ENCODE data around the gene TRAPPC8.
"Not testable (repeated sequence)": the region's sequence is repeated elsewhere in the genome, so short reads cannot be mapped to it uniquely, and the experiment has no call there.

The TRAPPC8 gene

GRCh38 chr18:31942999-31943877 lies at the start of gene TRAPPC8:
Gene TRAPPC8, minus strand, starts transcription at chr18:31943128. Its CDS starts 364 bp downstream, at chr18:31942764.
- DNase-seq (ENCODE audit: low read depth) = peak; percentile 81

GRCh38 chr18:31990823-31991222 lies 47.9 kb upstream of the TRAPPC8 start:
- DNase-seq (ENCODE audit: low read depth) = no peak

GRCh38 chr18:31983976-31984375 lies 41.0 kb upstream of the TRAPPC8 start:
- no peak for DNase-seq (ENCODE audit: low read depth)

DNA sequence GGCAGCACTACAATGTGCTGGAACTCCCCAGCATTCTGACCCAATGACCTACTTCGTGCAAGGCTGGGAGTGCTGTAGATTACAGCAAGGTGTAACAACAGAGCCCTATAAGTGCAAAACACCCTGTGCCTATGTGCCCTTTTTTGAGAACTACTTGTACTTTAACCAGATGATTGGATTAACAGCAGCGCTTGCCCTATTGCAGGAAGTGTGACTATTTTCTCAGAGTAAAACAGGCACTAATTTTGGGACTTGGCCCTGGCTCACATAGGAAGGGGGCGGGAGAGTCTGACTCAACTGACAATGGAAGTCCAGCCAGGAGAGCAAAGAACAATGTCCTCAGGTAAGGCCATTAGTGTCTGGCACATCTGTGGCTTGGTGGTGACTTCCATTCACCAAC lies 40.1 kb upstream of the TRAPPC8 start:
- no peak for DNase-seq (ENCODE audit: low read depth)

- no peak for DNase-seq (ENCODE audit: low read depth)
Observed at GRCh38 chr18:31980863-31981262, 37.9 kb upstream of the TRAPPC8 start.

DNA sequence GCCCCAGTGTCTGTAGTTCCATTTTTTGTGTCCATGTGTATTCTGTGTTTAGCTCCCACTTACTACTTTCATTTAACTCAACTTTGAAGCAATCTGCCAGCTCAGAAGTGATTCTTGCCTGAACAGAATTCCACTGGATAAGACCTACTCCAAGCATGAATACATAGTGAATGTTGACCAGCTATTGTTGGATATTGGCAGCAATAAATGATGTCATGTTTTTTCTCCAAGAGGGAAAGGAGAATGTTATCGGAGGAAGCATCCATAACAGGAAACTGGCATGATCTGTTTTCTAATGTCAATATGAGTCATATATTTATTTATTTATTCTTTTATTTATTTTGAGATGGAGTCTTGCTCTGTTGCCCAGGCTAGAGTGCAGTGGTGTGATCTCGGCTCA lies 36.8 kb upstream of the TRAPPC8 start:
- no peak for DNase-seq (ENCODE audit: low read depth)

- no peak for DNase-seq (ENCODE audit: low read depth)
Observed at GRCh38 chr18:31978616-31979015, 35.7 kb upstream of the TRAPPC8 start.

DNA sequence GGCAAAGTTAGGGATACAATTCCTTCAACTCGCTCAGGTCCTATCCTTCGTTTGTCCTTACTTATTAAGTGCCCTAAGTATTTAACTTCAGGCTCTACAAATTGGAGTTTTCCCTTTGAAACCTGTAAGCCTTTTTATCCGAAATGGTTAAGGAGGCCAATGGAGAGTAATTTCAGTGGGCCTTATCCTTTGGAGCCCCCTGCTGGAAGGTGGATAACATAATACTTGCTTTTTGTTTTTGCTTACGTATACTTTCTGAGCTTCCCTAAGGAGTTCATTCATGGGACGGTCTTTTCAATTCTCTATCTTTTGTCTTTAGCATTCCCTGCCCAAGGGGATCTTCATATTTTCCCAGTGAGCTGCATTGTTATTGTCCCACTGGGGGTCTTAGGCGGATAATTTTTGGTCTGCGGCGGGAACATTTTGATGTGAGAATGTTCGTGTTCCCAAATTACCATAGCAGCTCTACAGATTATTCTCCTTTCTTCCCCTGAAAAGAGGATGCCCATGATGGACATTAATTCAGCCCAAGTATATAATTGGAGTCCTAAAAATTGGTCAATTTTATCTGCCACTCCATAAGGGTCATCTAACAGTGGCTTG lies 34.4 kb upstream of the TRAPPC8 start:
- no peak for DNase-seq (ENCODE audit: low read depth)

- no peak for DNase-seq (ENCODE audit: low read depth)
Observed at GRCh38 chr18:31976242-31976641, 33.3 kb upstream of the TRAPPC8 start.

DNA sequence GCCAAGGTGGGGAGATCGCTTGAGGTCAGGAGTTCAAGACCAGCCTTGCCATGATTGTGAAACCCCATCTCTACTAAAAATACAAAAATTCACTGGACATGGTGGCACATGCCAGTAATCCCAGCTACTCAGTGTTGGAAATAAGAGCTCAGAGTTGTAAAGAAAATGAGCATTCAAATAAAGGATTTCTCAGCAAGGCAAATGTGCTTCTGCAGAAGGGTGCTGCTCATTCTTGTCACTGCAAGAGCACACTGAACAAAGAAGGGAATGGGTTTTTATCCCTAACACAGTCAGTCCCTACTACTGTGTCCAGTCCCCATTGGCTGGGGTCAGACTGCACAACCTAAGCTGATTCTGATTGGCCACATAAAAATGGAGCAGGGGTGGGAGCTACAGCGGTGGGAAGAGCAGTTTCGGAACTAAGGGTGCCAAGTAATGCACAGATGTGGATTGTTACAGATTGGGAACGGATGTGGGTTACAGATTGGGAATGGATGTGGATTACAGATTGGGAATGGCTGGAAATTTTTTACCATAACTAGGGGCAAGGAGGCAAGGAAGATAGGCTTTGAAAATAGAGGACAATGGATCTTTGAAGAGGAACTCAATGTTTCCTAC lies 31.1 kb upstream of the TRAPPC8 start:
- no peak for DNase-seq (ENCODE audit: low read depth)

- no peak for DNase-seq (ENCODE audit: low read depth)
Observed at GRCh38 chr18:31970617-31971016, 27.7 kb upstream of the TRAPPC8 start.

DNA sequence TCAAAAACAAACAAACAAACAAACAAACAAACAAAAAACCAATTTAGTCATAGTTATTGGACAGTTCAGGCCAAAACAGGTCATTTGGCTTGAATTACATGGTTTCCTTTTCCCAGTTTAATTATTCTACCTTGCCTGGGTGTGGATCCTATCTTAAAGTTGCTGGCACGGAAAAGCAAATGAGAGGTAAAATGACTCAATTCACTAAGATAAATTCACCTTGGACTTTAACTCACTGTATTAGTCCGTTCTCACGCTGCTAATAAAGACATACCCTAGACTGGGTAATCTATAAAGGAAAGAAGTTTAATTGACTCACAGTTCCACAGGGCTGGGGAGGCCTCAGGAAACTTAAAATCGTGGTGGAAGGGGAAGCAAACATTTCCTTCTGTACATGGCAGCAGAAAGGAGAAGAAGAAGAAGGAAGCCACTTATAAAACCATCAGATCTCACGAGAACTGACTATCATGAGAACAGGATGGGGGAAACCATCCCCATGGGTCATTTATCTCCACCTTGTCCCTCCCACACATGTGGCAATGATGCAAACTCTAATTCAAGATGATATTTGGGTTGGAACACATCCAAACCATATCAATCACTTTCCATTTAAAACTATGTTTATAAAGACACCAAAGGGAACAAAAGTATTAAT lies 22.5 kb upstream of the TRAPPC8 start:
- no peak for DNase-seq (ENCODE audit: low read depth)

- DNase-seq (ENCODE audit: low read depth) = no peak
Observed at GRCh38 chr18:31957728-31958127, 14.8 kb upstream of the TRAPPC8 start.

DNA sequence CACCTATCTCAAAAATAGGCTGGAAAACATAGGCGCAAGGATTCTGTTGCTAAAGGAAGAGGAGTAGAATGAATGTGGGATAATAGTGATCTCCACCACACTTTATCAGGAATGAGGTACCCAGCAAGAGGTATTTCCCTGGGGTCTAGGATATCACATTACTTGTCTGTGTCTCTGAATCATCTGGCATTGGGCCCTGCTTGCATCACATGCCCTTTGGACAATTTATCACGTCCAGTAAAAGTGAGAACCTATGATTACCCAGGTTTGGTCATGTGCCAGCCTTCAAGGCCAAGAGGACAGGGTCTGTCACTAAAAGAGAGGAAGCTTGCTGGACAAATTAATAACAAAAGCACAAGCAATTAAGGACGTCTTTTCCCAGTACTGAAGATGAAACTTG lies 11.4 kb upstream of the TRAPPC8 start:
- DNase-seq (ENCODE audit: low read depth) = no peak

DNA sequence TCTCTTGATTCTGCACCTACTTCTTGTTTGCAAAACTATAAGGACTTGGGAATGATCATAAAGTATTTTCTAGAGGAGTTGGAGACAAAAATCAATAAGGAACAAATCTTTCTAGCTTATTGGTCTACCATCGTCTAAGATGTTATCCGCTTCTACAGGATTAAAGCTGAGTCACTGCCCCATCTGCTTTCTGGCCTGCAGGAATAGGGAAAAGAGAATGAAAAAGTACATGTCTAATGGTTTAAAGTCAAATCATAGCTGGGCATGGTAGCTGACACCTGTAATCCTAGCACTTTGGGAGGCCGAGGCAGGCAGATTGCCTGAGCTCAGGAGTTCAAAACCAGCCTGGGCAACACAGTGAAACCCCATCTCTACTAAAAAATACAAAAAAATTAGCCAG lies 10.8 kb upstream of the TRAPPC8 start:
- not testable (repeated sequence) for DNase-seq (ENCODE audit: low read depth)

DNA sequence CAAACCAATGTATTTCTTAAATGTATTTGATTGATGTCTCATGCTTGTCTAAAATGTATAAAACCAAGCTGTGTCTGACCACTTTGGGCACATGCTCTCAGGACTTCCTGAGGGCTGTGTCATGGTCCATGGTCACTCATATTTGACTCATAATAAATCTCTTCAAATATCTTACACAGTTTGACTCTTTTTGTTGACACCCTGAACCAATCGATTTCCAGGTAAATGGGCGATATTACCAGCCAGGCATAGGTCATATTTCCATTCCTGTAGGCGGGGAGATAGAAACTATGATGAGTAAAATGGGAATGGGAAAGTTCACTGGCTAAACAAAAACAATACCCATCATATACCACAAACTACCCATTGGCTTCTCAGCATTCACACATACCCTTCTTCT lies 9.3 kb upstream of the TRAPPC8 start:
- DNase-seq (ENCODE audit: low read depth) = no peak

GRCh38 chr18:31950583-31950982 lies 7.7 kb upstream of the TRAPPC8 start:
- DNase-seq (ENCODE audit: low read depth) = no peak

DNA sequence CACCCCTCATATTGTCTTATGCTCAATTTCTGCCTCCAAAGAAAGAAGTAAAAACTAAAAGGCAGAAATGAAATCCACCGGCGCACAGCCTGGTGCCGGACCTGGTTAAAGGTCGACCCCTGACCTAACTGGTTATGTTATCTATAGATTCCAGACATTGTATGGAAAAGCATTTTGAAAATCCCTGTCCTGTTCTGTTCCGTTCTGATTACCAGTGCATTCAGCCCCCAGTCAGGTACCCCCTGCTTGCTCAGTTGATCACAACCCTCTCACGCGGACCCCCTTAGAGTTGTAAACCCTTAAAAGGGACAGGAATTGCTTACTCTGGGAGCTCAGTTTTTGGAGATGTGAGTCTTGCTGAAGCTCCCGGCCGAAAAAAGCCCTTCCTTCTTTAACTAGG lies 5.4 kb upstream of the TRAPPC8 start:
- not testable (repeated sequence) for DNase-seq (ENCODE audit: low read depth)

DNA sequence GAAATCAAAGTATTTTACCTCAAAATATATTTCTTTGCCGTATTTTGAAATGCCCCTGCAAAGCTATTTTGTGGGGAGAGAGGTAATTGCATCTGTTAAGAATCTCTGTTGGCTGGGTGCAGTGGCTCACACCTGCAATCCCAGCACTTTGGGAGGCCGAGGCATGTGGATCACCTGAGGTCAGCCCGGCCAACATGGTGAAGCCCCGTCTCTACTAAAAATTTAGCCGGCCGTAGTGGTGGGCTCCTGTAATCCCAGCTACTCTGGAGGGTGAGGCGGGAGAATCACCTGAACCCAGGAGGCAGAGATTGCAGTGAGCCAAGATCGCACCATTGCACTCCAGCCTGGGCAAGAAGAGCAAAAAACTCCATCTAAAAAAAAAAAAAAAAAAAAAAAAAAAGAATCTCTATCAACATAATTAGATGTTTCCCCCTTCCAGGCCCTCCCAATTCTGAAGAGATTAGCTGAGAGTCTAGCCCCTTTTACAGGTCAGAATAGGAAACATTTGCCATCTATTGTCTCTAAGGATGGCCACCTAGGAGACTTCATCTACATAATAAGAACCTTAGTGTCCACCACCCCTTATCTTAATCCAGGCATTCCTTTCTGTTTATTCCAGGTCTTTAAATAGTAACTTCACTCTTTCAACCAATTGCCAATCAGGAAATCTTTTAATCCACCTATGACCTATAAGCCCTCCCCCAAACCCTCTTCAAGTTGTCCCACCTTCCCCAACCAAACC lies 3.5 kb upstream of the TRAPPC8 start:
- DNase-seq (ENCODE audit: low read depth) = no peak

GRCh38 chr18:31943878-31944816 lies 1.2 kb upstream of the TRAPPC8 start:
- no peak for DNase-seq (ENCODE audit: low read depth)

Measured in activated T-cell treated with anti-CD3 and anti-CD28 coated beads for 48 hours (primary cell).